ENCODE results near the gene DNAJC4.

The DNAJC4 gene

DNA sequence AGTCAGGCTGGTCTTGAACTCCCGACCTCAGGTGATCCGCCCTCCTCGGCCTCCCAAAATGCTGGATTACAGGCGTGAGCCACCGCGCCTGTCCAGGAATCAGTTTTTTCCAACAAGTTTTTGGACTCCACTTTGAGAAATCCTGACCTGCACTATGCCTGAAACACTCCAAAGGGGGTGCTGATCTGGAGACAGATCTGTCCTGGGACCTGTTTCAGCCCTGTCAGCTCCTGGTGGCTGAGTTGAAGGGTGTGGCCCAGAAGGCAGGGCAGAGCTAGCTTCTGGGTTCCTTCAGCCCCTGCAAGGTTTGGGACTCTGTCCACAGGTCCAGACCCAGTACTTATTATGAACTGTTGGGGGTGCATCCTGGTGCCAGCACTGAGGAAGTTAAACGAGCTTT lies 1.2 kb downstream of the DNAJC4 start:
- Histone ChIP-seq H3K9me2 (replicated peaks; ENCODE audit: insufficient read depth, low read length) (no peaks in the 10 kb centered on the region), H3K4me3 (ENCODE audit: insufficient read depth, low read length, poor library complexity, severe bottlenecking) (no peak overlapping the region), H3K4me2 (ENCODE audit: low read depth, low read length, poor library complexity, severe bottlenecking) (peak overlapping the region; percentile 80), H3K27ac (ENCODE audit: low read depth, low read length) (no peak overlapping the region), H3K27me3 (ENCODE audit: low read length) (no peaks in the 10 kb centered on the region), H3K9me3 (ENCODE audit: insufficient read depth, low read length) (no peaks in the 10 kb centered on the region), H3K36me3 (ENCODE audit: low read length) (no peaks in the 10 kb centered on the region), H3F3A (ENCODE audit: insufficient read depth) (peaks cover 39% of the 10 kb centered on the region), H2AFZ (ENCODE audit: low read depth, low read length, severe bottlenecking) (no peak overlapping the region), H3K79me2 (ENCODE audit: insufficient read depth, low read length) (peaks cover 7% of the 10 kb centered on the region; the same call in 1 of the 2 replicates), H4K20me1 (ENCODE audit: low read depth, low read length) (no peaks in the 10 kb centered on the region), H3K9ac (ENCODE audit: low read length) (peak overlapping the region; percentile 74; the same call in 1 of the 2 replicates)
- no peak for TF ChIP-seq EZH2phosphoT487 (conservative IDR thresholded peaks at IDR 0.05; ENCODE audit: low read length)
- TF ChIP-seq, protein P1, sequence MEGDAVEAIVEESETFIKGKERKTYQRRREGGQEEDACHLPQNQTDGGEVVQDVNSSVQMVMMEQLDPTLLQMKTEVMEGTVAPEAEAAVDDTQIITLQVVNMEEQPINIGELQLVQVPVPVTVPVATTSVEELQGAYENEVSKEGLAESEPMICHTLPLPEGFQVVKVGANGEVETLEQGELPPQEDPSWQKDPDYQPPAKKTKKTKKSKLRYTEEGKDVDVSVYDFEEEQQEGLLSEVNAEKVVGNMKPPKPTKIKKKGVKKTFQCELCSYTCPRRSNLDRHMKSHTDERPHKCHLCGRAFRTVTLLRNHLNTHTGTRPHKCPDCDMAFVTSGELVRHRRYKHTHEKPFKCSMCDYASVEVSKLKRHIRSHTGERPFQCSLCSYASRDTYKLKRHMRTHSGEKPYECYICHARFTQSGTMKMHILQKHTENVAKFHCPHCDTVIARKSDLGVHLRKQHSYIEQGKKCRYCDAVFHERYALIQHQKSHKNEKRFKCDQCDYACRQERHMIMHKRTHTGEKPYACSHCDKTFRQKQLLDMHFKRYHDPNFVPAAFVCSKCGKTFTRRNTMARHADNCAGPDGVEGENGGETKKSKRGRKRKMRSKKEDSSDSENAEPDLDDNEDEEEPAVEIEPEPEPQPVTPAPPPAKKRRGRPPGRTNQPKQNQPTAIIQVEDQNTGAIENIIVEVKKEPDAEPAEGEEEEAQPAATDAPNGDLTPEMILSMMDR (IDR thresholded peaks at IDR 0.05; ENCODE audit: insufficient read depth, low read length, poor library complexity, severe bottlenecking): no peak

DNA sequence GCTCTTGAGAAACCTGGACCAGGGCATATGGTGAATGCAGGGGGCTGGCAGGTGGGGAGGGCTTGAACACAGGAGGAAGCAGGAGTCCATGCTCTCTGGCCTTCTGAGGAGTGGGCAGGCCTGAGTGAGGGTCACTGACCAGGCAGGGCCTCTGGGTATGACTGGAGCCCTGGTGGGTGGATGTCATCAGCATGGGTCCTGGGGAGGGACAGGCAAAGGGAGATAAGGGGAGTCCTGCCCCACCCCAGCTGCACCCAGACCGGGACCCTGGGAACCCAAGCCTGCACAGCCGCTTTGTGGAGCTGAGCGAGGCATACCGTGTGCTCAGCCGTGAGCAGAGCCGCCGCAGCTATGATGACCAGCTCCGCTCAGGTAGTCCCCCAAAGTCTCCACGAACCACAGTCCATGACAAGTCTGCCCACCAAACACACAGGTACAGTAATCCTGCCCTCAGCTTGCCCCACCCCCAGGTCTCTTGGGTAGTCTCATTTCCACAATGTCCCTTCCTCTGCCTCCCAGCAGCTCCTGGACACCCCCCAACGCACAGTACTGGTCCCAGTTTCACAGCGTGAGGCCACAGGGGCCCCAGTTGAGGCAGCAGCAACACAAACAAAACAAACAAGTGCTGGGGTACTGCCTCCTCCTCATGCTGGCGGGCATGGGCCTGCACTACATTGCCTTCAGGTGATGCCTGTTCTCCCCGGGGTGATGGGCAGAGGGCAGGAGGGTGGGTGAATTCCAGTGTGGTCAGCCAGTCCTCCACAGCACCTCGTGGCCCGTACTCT lies 2.0 kb downstream of the DNAJC4 start:
- Histone ChIP-seq H2AFZ (ENCODE audit: low read depth, low read length, severe bottlenecking) (no peak overlapping the region), H3K4me2 (ENCODE audit: low read depth, low read length, poor library complexity, severe bottlenecking) (no peak overlapping the region), H3K36me3 (ENCODE audit: low read length) (no peaks in the 10 kb centered on the region), H3K27me3 (ENCODE audit: low read length) (no peaks in the 10 kb centered on the region), H3K79me2 (ENCODE audit: insufficient read depth, low read length) (peaks cover 7% of the 10 kb centered on the region; the same call in 1 of the 2 replicates), H3F3A (ENCODE audit: insufficient read depth) (peaks cover 30% of the 10 kb centered on the region), H3K27ac (ENCODE audit: low read depth, low read length) (no peak overlapping the region), H3K9me3 (ENCODE audit: insufficient read depth, low read length) (no peaks in the 10 kb centered on the region), H4K20me1 (ENCODE audit: low read depth, low read length) (no peaks in the 10 kb centered on the region), H3K4me3 (ENCODE audit: insufficient read depth, low read length, poor library complexity, severe bottlenecking) (no peak overlapping the region), H3K9ac (ENCODE audit: low read length) (no peak overlapping the region), H3K9me2 (replicated peaks; ENCODE audit: insufficient read depth, low read length) (no peaks in the 10 kb centered on the region)
- TF ChIP-seq, protein P1 (IDR thresholded peaks at IDR 0.05; ENCODE audit: insufficient read depth, low read length, poor library complexity, severe bottlenecking): no peak
- no peak for TF ChIP-seq EZH2phosphoT487 (conservative IDR thresholded peaks at IDR 0.05; ENCODE audit: low read length)

GRCh38 chr11:64232967-64233315 lies 2.6 kb downstream of the DNAJC4 start:
- Histone ChIP-seq H3K36me3 (ENCODE audit: low read length) (no peaks in the 10 kb centered on the region), H3K9me2 (replicated peaks; ENCODE audit: insufficient read depth, low read length) (no peaks in the 10 kb centered on the region), H2AFZ (ENCODE audit: low read depth, low read length, severe bottlenecking) (no peak overlapping the region), H3F3A (ENCODE audit: insufficient read depth) (peaks cover 28% of the 10 kb centered on the region), H3K4me3 (ENCODE audit: insufficient read depth, low read length, poor library complexity, severe bottlenecking) (no peak overlapping the region), H4K20me1 (ENCODE audit: low read depth, low read length) (no peaks in the 10 kb centered on the region), H3K9me3 (ENCODE audit: insufficient read depth, low read length) (no peaks in the 10 kb centered on the region), H3K27ac (ENCODE audit: low read depth, low read length) (no peak overlapping the region), H3K9ac (ENCODE audit: low read length) (no peak overlapping the region), H3K27me3 (ENCODE audit: low read length) (no peaks in the 10 kb centered on the region), H3K79me2 (ENCODE audit: insufficient read depth, low read length) (peaks cover 7% of the 10 kb centered on the region; the same call in 1 of the 2 replicates), H3K4me2 (ENCODE audit: low read depth, low read length, poor library complexity, severe bottlenecking) (no peak overlapping the region)
- TF ChIP-seq EZH2phosphoT487 (conservative IDR thresholded peaks at IDR 0.05; ENCODE audit: low read length): no peak
- TF ChIP-seq, protein P1 (IDR thresholded peaks at IDR 0.05; ENCODE audit: insufficient read depth, low read length, poor library complexity, severe bottlenecking): no peak

Data from SU-DHL-6 (cell line).